Activated CD4-positive, alpha-beta T cell treated with anti-CD3 and anti-CD28 coated beads for 36 hours (primary cell): ENCODE data around the gene TMEM223. TPM values are rescaled to one million over a fixed set of nuclear protein-coding genes. Genes with fewer than 3 reads are reported as not detected.

Experiments used
- ATAC-seq: fragments of 200-7000 bp; cut with Tn5 transposase; one replicate; pipeline ENCODE4 v1.10.0; 2021; ENCODE audit warnings: mild to moderate bottlenecking, moderate library complexity
- CTCF ChIA-PET: fragments of 350-600 bp; sonication (Branson Sonifier 250); formaldehyde crosslinking; loops from one replicate; lab custom pipeline; 2021; ENCODE audit warnings: antibody characterized with exemption; lab: Charles Lee
- POLR2A ChIA-PET: fragments of 350-600 bp; sonication (Branson Sonifier 250); formaldehyde crosslinking; loops from one replicate; lab custom pipeline; 2021; ENCODE audit warnings: antibody characterized with exemption, inconsistent platforms; lab: Charles Lee
- DNase-seq: peaks from one replicate; pipeline ENCODE4 v3.0.0-alpha.2; 2020
- H3K27ac Mint-ChIP-seq: one replicate; pipeline ENCODE4 v1.8.0; 2021; ENCODE audit warnings: mixed read lengths
- H3K27me3 Mint-ChIP-seq: one replicate; pipeline ENCODE4 v1.8.0; 2021; ENCODE audit warnings: mixed read lengths
- H3K36me3 Mint-ChIP-seq: one replicate; pipeline ENCODE4 v1.8.0; 2021; ENCODE audit warnings: low read depth, mixed read lengths
- H3K4me1 Mint-ChIP-seq: one replicate; pipeline ENCODE4 v1.8.0; 2021; ENCODE audit warnings: mixed read lengths
- H3K4me3 Mint-ChIP-seq: one replicate; pipeline ENCODE4 v1.8.0; 2021; ENCODE audit warnings: mild to moderate bottlenecking, moderate library complexity, mixed read lengths
- H3K9me3 Mint-ChIP-seq: one replicate; pipeline ENCODE4 v1.8.0; 2021; ENCODE audit warnings: low read depth, mixed read lengths
- intact Hi-C, 2 experiments: fragments of 100-400 bp; cut with DNase I in 1 of 2; cut with micrococcal nuclease in 1 of 2; formaldehyde crosslinking; loops; one replicate each; pipeline versions ENCODE4 v1.14.2 to v1.15.1; 2022 to 2024; cut with DNase I, micrococcal nuclease
- total RNA-seq, 2 experiments: library from RNA; stranded (reverse); gene quantifications; one replicate each; pipeline ENCODE4 v1.2.3, GENCODE V29; 2021

Gene TMEM223
- total RNA-seq, 2 experiments from 2014 or later = 11.1 to 12.6 TPM

GRCh38 chr11:62804310-62805075 lies 12.7 kb upstream of the TMEM223 start:
- Mint-ChIP-seq H3K4me3 (peak overlapping the region; percentile 99), H3K36me3 (peaks cover 41% of the 10 kb centered on the region), H3K9me3 (no peaks in the 10 kb centered on the region), H3K4me1 (peaks cover 32% of the 10 kb centered on the region), H3K27me3 (no peaks in the 10 kb centered on the region), H3K27ac (peak overlapping the region; percentile 97)
- peak; percentile 59 for DNase-seq
- CTCF ChIA-PET = interaction anchor here (0.7 to 1.0 kb wide), 3 partner anchors 12 to 98 kb away, joined by 4 to 5 read pairs (median 4); partner anchors contain the start of gene TMEM179B
- peak; percentile 53 for ATAC-seq
- intact Hi-C loops = loop anchor here (1.0 to 2.0 kb wide), 16 partner anchors 12 to 230 kb away; partner anchors contain the start of genes TMEM179B (in 2 of the 2), TMEM223 (in 2 of the 2), WDR74 (in 2 of the 2) and HNRNPUL2 (in 1 of the 2)
- POLR2A ChIA-PET = interaction anchor here (0.6 to 2.1 kb wide), 13 partner anchors 9 to 213 kb away, joined by 3 to 10 read pairs (median 5); partner anchors contain the start of genes STX5, TMEM223, TUT1 and UQCC3

- CTCF ChIA-PET = interaction anchor here (0.8 to 1.3 kb wide), 3 partner anchors 10 to 15 kb away, joined by 3 to 6 read pairs (median 4); no protein-coding TSS in a partner anchor
- ATAC-seq (no peak), DNase-seq (no peak)
- Mint-ChIP-seq H3K4me3 (no peak overlapping the region), H3K27ac (no peak overlapping the region), H3K9me3 (no peaks in the 10 kb centered on the region), H3K4me1 (peaks cover 26% of the 10 kb centered on the region), H3K36me3 (peaks cover 68% of the 10 kb centered on the region), H3K27me3 (no peaks in the 10 kb centered on the region)
- POLR2A ChIA-PET = interaction anchor here (0.5 to 2.2 kb wide), 5 partner anchors 9 to 50 kb away, joined by 5 to 13 read pairs (median 6); partner anchors contain the start of genes STX5, TEX54 and TMEM223
- intact Hi-C loops = no loop called here
These were observed 9.3 kb upstream of the TMEM223 start for GRCh38 chr11:62801071-62801470.

GRCh38 chr11:62799486-62799885 lies 7.7 kb upstream of the TMEM223 start:
- no peaks in the 10 kb centered on the region for H3K27me3 Mint-ChIP-seq
- no peak overlapping the region for H3K4me3 Mint-ChIP-seq
- ChIA-PET POLR2A (interaction anchor here (0.6 to 2.2 kb wide), 2 partner anchors 41 to 207 kb away, joined by 4 to 13 read pairs; no protein-coding TSS in a partner anchor), CTCF (no interaction called here)
- peak overlapping the region; percentile 5 for H3K27ac Mint-ChIP-seq
- peaks cover 81% of the 10 kb centered on the region for H3K36me3 Mint-ChIP-seq
- ATAC-seq = no peak
- no peak for DNase-seq
- H3K9me3 Mint-ChIP-seq = no peaks in the 10 kb centered on the region
- peaks cover 24% of the 10 kb centered on the region for H3K4me1 Mint-ChIP-seq
- intact Hi-C loops = no loop called here

GRCh38 chr11:62796281-62796680 lies 4.5 kb upstream of the TMEM223 start:
- intact Hi-C loops = no loop called here
- no peak for DNase-seq
- Mint-ChIP-seq H3K36me3 (peaks cover 85% of the 10 kb centered on the region), H3K27me3 (no peaks in the 10 kb centered on the region), H3K4me3 (no peak overlapping the region), H3K27ac (no peak overlapping the region), H3K9me3 (no peaks in the 10 kb centered on the region), H3K4me1 (peaks cover 15% of the 10 kb centered on the region)
- ATAC-seq = no peak
- ChIA-PET POLR2A (interaction anchor here (0.6 to 1.5 kb wide), 4 partner anchors 8 to 127 kb away, joined by 4 to 11 read pairs (median 8); partner anchors contain the start of gene TMEM179B), CTCF (interaction anchor here (0.8 to 2.0 kb wide), 2 partner anchors 10 to 42 kb away, joined by 5 to 7 read pairs; partner anchors contain the start of gene ZBTB3)

- H3K4me3 Mint-ChIP-seq = no peak overlapping the region
- no peaks in the 10 kb centered on the region for H3K27me3 Mint-ChIP-seq
- no peak for DNase-seq
- no peak for ATAC-seq
- H3K27ac Mint-ChIP-seq = peak overlapping the region; percentile 75
- H3K36me3 Mint-ChIP-seq = peaks cover 87% of the 10 kb centered on the region
- CTCF ChIA-PET = interaction anchor here (0.8 to 1.0 kb wide), 2 partner anchors 36 to 67 kb away, joined by 3 read pairs; no protein-coding TSS in a partner anchor
- H3K9me3 Mint-ChIP-seq = no peaks in the 10 kb centered on the region
- H3K4me1 Mint-ChIP-seq = peaks cover 29% of the 10 kb centered on the region
- POLR2A ChIA-PET = interaction anchor here (0.7 to 1.4 kb wide), 3 partner anchors 9 to 47 kb away, joined by 3 to 8 read pairs (median 4); no protein-coding TSS in a partner anchor
- intact Hi-C loops = no loop called here
These were observed 2.5 kb upstream of the TMEM223 start for GRCh38 chr11:62794201-62794775.

GRCh38 chr11:62792202-62792575 lies 383 bp upstream of the TMEM223 start:
- ATAC-seq (peak; percentile 9), DNase-seq (peak; percentile 48)
- Mint-ChIP-seq H3K36me3 (peaks cover 85% of the 10 kb centered on the region), H3K27me3 (no peaks in the 10 kb centered on the region), H3K9me3 (no peaks in the 10 kb centered on the region), H3K4me1 (peaks cover 40% of the 10 kb centered on the region), H3K4me3 (peak overlapping the region; percentile 89), H3K27ac (peak overlapping the region; percentile 90)
- intact Hi-C loops = loop anchor here (1.0 kb wide), 5 partner anchors 13 to 89 kb away; partner anchors contain the start of genes NXF1 (in 2 of the 2) and ZBTB3 (in 1 of the 2)
- CTCF ChIA-PET = interaction anchor here (0.6 to 1.2 kb wide), 2 partner anchors 20 to 229 kb away, joined by 3 read pairs; no protein-coding TSS in a partner anchor
- POLR2A ChIA-PET = interaction anchor here (0.6 to 2.8 kb wide), 4 partner anchors 10 to 127 kb away, joined by 3 to 13 read pairs (median 6); partner anchors contain the start of genes C11orf98 and CSKMT

GRCh38 chr11:62789576-62789975 lies 2.2 kb downstream of the TMEM223 start:
- Mint-ChIP-seq H3K9me3 (no peaks in the 10 kb centered on the region), H3K4me3 (peak overlapping the region; percentile 90), H3K27me3 (no peaks in the 10 kb centered on the region), H3K36me3 (peaks cover 64% of the 10 kb centered on the region), H3K4me1 (peaks cover 48% of the 10 kb centered on the region), H3K27ac (peak overlapping the region; percentile 81)
- ChIA-PET CTCF (interaction anchor here (1.0 to 6.1 kb wide), 3 partner anchors 11 to 51 kb away, joined by 3 to 75 read pairs (median 9); partner anchors contain the start of gene TAF6L), POLR2A (interaction anchor here (0.6 to 1.4 kb wide), 6 partner anchors 14 to 63 kb away, joined by 3 to 15 read pairs (median 3); partner anchors contain the start of genes WDR74 and ZBTB3)
- ATAC-seq (no peak), DNase-seq (no peak)
- intact Hi-C loops = loop anchor here in 1 of 2 experiments (5.0 kb wide), 1 partner anchor 37 kb away; the partner anchor contains the start of gene ZBTB3

GRCh38 chr11:62788991-62789390 lies 2.8 kb downstream of the TMEM223 start:
- H3K36me3 Mint-ChIP-seq = peaks cover 58% of the 10 kb centered on the region
- ATAC-seq (no peak), DNase-seq (no peak)
- H3K4me3 Mint-ChIP-seq = peak overlapping the region; percentile 90
- H3K27ac Mint-ChIP-seq = peak overlapping the region; percentile 81
- intact Hi-C loops = loop anchor here in 1 of 2 experiments (5.0 kb wide), 1 partner anchor 37 kb away; the partner anchor contains the start of gene ZBTB3
- no peaks in the 10 kb centered on the region for H3K27me3 Mint-ChIP-seq
- ChIA-PET CTCF (interaction anchor here (0.6 to 6.1 kb wide), 3 partner anchors 12 to 1461 kb away, joined by 3 to 75 read pairs (median 3); partner anchors contain the start of gene TAF6L), POLR2A (interaction anchor here (0.6 to 3.5 kb wide), 7 partner anchors 15 to 93 kb away, joined by 3 to 52 read pairs (median 3); partner anchors contain the start of genes WDR74 and ZBTB3)
- peaks cover 48% of the 10 kb centered on the region for H3K4me1 Mint-ChIP-seq
- H3K9me3 Mint-ChIP-seq = no peaks in the 10 kb centered on the region

GRCh38 chr11:62787005-62787759 lies 4.6 kb downstream of the TMEM223 start, which contains the start of gene TMEM179B:
TMEM179B (plus strand) TSS chr11:62787402; CDS start chr11:62787432, 30 bp downstream.
- ChIA-PET CTCF (interaction anchor here (0.6 to 6.1 kb wide), 38 partner anchors 9 to 185 kb away, joined by 3 to 75 read pairs (median 4); partner anchors contain the start of genes C11orf98, CSKMT, HNRNPUL2 and MTA2), POLR2A (interaction anchor here (0.5 to 3.5 kb wide), 20 partner anchors 10 to 196 kb away, joined by 3 to 52 read pairs (median 6); partner anchors contain the start of genes HNRNPUL2, SLC3A2, STX5 and TAF6L)
- DNase-seq (peak; percentile 99), ATAC-seq (peak; percentile 63)
- Mint-ChIP-seq H3K4me3 (peak within 1 kb of the TSS; percentile 90), H3K27ac (peak within 1 kb of the TSS; percentile 95), H3K36me3 (peaks cover 46% of the 10 kb centered on the region), H3K9me3 (no peaks in the 10 kb centered on the region), H3K27me3 (no peaks in the 10 kb centered on the region), H3K4me1 (peaks cover 42% of the 10 kb centered on the region)
- intact Hi-C loops = loop anchor here (1.0 to 5.0 kb wide), 14 partner anchors 16 to 94 kb away; partner anchors contain the start of genes HNRNPUL2 (in 2 of the 2), NXF1 (in 2 of the 2), POLR2G (in 2 of the 2) and TAF6L (in 2 of the 2)
